ENCODE results near the gene TRIM38.
"Not testable (repeated sequence)": the region's sequence is repeated elsewhere in the genome, so short reads cannot be mapped to it uniquely, and the experiment has no call there.

The TRIM38 gene

GRCh38 chr6:26009817-26010216, 47.2 kb downstream of the TRIM38 start:
- FAIRE-seq: no peak

GRCh38 chr6:26012061-26012460, 49.5 kb downstream of the TRIM38 start:
- no peak for FAIRE-seq

GRCh38 chr6:26014386-26014785, 51.8 kb downstream of the TRIM38 start:
- FAIRE-seq: not testable (repeated sequence)

GRCh38 chr6:26016245-26016962, 53.8 kb downstream of the TRIM38 start:
- no peak for FAIRE-seq

- no peak for FAIRE-seq
Observed at GRCh38 chr6:26016963-26017631, 54.5 kb downstream of the TRIM38 start.

GRCh38 chr6:26017632-26017966, 55.0 kb downstream of the TRIM38 start:
- no peak for FAIRE-seq

GRCh38 chr6:26019261-26019830, 56.7 kb downstream of the TRIM38 start:
- FAIRE-seq: no peak

GRCh38 chr6:26019967-26020328, 57.3 kb downstream of the TRIM38 start:
- no peak for FAIRE-seq

- FAIRE-seq: no peak
Observed at GRCh38 chr6:26020329-26021000, 57.9 kb downstream of the TRIM38 start.

- no peak for FAIRE-seq
Observed at GRCh38 chr6:26021001-26021349, 58.4 kb downstream of the TRIM38 start.

- no peak for FAIRE-seq
Observed at GRCh38 chr6:26021350-26022131, 58.9 kb downstream of the TRIM38 start.

- no peak for FAIRE-seq
Observed at GRCh38 chr6:26022132-26022472, 59.5 kb downstream of the TRIM38 start.

- FAIRE-seq: no peak
Observed at GRCh38 chr6:26022737-26023136, 60.1 kb downstream of the TRIM38 start.

- FAIRE-seq: no peak
Observed at GRCh38 chr6:26024651-26025046, 62.0 kb downstream of the TRIM38 start.

GRCh38 chr6:26025047-26025893, 62.7 kb downstream of the TRIM38 start:
- FAIRE-seq: no peak

- FAIRE-seq: no peak
Observed at GRCh38 chr6:26025894-26026832, 63.6 kb downstream of the TRIM38 start.

GRCh38 chr6:26026833-26027490, 64.4 kb downstream of the TRIM38 start:
- peak; percentile 55 for FAIRE-seq

- no peak for FAIRE-seq
Observed at GRCh38 chr6:26027491-26028211, 65.0 kb downstream of the TRIM38 start.

GRCh38 chr6:26028212-26028745, 65.7 kb downstream of the TRIM38 start:
- FAIRE-seq: no peak

Measured in colon (tissue), 2 donors.